Measurements from ENCODE around the gene MYO1D.

The MYO1D gene

DNA sequence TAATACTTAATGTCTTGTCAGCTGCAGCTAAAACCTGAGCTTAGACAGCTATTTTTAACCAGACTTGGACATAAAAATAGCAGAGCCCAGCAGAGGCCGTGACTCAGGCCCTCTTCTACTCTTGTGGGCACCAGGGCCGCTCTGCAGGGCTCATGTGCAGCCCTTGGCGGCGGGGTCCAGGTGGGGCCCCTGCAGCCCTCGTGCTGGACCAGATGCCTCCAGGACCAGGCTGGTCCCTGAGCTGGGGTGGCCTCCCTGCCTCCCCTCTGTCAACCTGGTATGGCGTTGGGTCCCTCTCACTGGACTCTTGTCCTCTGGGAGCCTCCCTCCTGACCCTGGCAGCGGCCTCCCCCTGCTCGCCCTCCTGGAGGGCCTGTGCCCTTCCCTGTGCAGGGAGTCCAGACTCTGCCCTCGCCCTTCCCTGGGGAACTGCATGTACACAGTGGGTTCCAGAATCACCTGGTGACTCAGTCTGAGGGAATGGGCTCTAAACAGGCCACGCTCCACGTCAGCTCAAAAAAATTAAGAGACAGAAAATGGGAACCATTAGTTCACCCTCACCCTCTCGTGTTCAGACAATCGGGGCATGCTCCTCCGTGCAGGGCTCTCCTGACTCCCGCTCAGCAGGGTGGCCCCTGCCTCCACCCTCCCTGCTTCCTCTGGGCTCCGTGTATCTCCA, 380.4 kb downstream of the MYO1D start:
- DNase-seq: no peak

- DNase-seq: no peak
These were observed 381.3 kb downstream of the MYO1D start for GRCh38 chr17:32495359-32496231.

DNA sequence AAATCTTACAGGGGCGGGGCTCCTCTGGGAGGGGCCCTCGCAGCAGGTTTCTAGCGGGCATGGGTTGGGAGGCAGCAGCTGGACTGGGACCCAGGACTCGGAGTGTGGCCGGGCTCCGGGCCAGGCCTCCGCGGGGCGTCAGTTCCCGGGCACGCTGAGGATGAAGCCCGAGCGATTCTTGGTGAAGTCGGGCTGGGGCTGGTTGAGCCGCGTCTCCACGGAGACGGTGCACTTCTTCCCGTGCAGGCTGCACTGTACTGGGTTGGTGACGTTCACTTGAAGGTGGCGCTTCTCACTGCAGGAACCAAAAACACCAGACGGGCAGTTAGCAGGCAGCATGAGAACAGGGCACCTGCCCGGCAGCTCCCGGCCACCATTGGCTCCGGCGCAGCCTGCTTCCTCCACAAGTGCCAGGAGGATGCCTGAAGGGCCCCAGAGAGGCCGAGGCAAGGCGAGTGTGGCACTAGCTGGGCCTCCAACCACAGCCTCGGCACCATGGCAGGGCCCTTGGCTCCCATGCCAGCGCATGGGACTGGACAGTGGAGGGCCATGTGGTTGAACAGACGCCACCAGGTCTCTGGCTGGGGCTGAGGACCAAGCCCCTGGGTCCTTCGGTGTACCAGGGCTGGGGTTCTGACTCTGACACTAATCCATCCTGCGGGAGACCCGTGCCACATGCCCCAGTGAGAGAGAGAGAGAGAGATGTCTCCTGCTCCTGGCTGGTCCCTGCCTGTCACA, 382.1 kb downstream of the MYO1D start:
- no peak for DNase-seq

- no peak for DNase-seq
These were observed 382.9 kb downstream of the MYO1D start for GRCh38 chr17:32493976-32494513.

DNA sequence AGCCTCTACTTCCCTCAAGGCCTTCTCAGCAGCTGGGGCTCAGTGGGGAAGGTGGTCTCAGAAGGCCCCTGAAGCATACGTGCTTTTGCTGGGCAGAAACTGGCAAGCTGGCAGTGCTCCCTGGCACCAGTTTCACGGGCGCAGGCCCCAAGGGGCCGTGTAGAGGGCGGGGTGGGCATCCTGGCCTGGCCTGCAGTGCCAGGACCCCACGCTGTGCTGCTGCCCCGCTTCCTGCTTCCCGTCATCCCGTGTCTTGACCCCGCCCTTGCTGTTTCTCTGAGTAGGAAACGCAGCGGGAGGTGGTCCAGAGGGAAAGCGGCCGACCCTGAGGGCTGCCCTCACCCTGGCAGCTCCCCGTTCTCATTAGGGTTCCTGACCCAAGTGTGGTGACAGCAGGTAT, 383.4 kb downstream of the MYO1D start:
- no peak for DNase-seq

- DNase-seq: no peak
These were observed 384.2 kb downstream of the MYO1D start for GRCh38 chr17:32492648-32493289.

DNA sequence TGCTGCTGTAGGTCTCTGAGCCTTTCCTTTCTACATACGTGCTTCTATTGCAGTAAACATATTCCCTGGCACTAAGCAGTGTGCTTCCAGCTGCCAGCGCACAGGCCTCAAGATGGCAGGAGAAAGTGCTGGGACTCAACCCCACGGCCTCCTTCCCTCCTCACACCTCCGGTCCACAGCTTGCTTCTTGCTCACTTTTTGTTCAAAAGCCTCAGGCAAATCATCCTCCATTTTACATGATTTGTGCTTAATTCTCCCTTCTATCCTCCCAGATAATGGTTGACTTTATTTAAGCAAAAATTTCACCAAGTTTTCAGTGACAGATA, 384.7 kb downstream of the MYO1D start:
- DNase-seq: no peak

DNA sequence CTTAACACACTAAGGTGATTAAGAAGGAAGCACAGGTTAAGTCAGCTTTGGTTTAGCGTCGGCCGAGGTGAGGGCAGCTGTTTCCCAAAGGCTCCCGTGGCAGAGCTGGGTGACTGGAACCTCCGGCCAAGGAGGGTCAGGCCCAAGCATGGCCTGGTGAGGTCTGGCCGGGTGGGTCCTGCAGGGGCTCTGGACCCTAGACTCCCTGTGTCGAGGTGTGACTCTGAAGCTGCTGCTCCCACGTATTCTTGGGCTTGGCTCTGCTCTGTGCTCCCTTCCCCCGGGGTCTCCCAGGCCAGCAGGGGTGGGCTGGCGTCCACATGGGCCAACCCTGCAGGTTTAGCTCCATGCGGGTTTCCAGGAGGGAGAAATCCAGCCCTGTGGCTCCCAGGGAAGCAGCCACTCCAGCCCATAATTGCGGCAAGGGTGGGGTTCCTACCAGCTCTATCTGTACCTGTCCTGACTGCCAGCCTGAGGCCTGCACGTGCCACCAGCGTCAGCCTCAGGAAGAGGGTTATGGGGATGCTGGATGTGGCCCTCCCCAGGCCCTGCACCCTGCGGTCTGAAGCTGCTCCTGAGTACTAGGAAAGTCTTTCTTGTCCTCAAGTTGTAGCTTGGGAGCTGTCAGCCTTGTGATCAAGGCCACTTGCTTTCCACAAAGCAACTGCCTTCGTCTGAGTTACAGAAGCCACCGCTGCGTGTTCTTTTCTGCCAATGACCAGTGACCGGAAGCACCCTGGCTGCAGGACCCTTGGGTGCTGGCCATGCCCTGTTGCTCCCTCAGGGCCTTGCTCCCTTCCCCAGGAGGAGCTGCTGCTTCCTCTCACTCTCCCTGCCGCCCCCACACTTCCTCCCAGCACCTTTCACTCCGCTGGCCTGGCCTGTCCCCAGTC, 385.3 kb downstream of the MYO1D start:
- no peak for DNase-seq

- DNase-seq: no peak
These were observed 386.8 kb downstream of the MYO1D start for GRCh38 chr17:32490101-32490482.

DNA sequence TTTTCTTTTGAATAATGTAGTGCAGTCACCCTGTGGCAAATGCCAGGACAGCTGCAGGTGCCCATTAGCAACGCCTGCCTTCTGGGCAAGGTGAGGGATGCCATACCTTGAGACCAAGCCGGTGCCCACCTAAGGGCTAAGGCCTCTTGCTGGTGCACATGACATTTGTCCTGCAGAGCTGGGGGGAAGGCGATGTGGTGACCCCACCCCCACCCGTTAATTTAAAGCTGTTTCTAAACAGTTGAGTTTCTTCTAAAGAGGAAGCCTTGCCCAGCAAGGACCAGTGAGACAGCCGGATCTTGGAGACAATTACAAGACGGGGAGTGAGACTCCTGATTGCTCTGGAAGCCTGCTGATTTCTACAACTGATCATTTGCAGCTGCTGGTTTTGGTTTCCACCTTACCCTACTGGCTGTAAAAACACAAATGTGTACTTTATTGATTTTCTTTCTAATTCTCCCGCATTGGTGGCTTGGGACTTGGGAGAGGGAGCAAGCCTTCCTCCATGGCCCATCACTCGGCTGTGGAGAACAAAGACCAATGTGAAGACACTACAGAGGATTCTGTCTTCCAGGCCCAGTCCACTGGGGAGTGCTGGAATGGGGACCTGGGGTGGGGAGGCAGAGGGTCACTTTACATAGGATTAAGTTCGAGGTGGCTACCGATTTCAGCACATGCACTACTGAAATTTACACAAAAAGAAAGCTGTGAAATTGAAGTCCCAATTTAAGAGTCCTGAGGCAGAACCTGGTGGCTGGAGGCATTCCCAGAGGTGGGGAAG, 387.4 kb downstream of the MYO1D start:
- DNase-seq: no peak

DNA sequence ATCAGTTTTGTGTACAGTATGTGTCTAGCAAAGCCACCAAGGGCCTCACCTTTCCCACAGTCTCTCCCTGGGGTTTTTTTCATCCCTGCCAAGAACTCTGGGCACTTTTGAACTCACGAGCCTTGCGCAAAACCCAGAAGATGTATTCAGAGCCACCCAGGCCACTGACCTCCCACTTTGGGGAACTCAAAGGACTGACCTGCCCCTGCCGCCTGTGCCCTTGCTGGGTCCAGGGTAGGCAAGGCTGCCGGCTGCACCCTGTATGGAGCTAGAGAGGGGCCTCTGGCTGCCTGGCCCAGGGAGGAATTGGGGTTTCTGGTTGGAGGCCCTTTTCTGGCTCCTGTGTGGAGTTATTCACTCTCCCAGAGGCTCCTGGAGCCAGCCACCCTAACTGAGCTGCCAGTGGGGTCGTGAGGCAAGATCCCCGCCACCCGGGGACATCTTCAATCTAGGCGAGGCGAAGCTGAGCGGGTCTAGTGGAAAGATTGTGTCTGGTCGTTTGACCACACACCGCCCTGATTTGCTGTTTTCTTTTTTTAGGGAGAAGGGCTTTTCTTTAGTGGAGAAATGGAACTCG, 388.2 kb downstream of the MYO1D start:
- no peak for DNase-seq

GRCh38 chr17:32488177-32488542, 388.8 kb downstream of the MYO1D start:
- no peak for DNase-seq

- DNase-seq: no peak
These were observed 389.3 kb downstream of the MYO1D start for GRCh38 chr17:32487473-32488176.

GRCh38 chr17:32486701-32487472, 390.0 kb downstream of the MYO1D start, which contains the start of gene CDK5R1:
CDK5R1 (plus strand) TSS chr17:32486993; CDS start chr17:32487621, 628 bp downstream.
- DNase-seq: no peak

DNA sequence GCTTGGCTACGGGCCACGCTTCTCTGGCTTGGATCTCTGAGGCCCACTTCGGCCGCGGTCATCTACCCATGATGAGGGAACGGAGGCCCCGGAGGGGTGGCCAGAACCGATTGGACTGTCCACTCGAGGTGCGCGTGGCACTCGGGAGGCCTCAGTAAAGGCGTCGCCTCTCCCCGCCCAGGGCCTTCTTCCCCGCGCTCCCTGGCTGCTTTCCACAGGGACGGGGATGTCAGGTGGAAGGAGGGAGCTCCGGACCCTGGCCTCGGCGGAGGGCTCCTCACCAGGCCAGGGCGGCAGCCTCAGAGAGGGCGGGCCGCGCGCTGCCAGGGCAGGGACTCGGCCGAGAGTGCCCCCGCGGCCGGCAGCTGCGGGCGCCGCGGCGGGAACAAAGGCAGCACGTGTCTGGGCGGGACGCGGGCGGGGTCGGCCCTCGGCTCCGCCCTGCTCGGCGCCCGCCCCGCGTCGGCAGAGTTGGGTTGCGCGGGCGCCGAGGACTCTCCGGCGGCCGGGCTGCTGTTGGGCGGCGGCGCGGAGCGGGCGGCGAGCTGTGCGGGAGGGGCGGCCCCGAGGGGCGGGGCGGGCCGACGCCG, 390.7 kb downstream of the MYO1D start:
- DNase-seq: no peak

DNA sequence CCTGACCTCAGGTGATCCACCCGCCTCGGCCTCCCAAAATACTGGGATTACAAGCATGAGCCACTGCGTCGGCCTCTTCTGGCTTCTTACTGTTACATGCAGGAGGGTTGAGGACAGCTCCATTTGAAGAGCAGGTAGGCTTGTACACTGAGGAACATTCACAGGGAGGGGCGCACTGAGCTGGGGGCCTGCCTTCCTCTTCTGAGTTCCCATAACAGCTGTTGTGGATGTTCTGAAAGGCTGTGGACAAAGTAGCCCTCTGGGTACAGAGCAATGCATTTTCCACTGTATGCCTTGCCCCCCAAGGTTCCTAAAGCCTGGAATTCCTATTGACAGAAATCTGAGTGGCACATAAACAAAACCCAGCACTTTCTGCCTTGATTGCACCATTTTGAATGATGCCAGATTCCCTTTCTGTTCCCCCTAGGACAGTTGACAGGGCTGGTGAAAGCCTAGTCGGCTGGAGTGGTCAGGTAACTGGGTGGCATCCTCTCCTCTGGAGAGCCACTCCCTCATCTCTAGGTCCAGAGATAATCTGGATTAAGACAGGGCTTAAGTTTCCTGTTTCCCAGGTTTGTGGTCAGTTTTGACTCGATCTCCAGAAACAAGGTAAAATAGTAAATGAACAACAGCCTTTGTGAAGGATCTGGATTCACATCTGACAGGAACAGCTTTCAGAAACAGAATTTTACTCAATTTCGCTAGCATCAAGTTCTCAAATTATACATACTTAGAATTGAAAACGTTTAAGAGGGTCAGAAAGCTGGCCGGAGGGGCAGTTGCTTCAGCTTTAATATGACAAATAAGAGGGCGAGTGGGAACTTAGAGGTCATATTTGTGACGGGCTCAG, 391.4 kb downstream of the MYO1D start:
- DNase-seq: no peak

DNA sequence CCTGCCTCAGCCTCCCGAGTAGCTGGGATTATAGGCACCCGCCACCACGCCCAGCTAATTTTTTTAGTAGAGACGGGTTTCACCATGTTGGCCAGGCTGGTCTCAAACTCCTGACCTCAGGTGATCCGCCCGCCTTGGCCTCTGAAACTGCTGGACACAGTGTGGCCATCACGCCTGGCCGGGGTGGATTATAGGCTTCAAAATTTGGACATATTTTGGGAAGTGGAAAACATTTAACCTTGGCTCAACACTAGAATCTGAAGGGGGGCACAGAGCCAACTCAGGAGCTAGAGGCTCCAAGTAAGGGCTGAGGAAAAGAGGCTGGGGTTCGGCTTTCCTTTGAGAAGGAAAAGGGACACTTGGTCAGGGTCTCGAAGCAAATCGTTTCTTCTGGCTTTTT, 392.3 kb downstream of the MYO1D start:
- no peak for DNase-seq

DNA sequence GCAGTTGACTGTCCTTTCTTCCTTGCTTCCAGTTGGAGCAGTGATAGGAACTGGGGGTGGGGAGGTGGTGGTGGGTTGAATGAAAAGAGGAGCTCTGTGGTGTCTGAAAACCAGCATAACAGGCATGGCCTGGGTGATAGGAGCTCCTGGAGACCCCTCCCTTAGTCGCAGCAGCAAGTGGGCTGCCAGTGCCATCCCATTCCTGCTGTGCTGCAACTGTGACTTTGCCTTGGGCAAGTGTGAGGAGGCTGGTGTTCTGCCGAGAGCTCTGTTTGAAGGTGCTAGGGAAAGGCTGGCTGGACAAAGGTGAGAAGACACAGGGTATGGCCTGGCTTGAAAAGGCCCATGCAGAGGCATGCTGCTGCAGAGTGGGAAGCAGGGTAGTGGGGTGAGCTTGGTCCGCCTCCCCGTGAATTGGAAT, 392.9 kb downstream of the MYO1D start:
- no peak for DNase-seq
